GM19328 (cell line): ENCODE measurements around the gene FAHD2A.
"Not testable (repeated sequence)": the region's sequence is repeated elsewhere in the genome, so short reads cannot be mapped to it uniquely, and the experiment has no call there.

Experiments
- ATAC-seq: cut with Tn5 transposase; IDR thresholded peaks from one replicate; pipeline ENCODE4 v1.9.1; 2021; ENCODE audit warnings: mild to moderate bottlenecking, moderate library complexity; ENCODE audit not compliant: unreplicated experiment

FAHD2A gene

GRCh38 chr2:95433373-95433772 is 30.9 kb downstream of the FAHD2A start:
- not testable (repeated sequence) for ATAC-seq

- ATAC-seq: not testable (repeated sequence)
These were observed 31.5 kb downstream of the FAHD2A start for GRCh38 chr2:95433973-95434372.

GRCh38 chr2:95434507-95435076 is 32.1 kb downstream of the FAHD2A start:
- not testable (repeated sequence) for ATAC-seq

GRCh38 chr2:95435162-95435871 is 32.8 kb downstream of the FAHD2A start:
- ATAC-seq: not testable (repeated sequence)

- not testable (repeated sequence) for ATAC-seq
These were observed 33.3 kb downstream of the FAHD2A start for GRCh38 chr2:95435872-95436209.

GRCh38 chr2:95442474-95443099 is 40.1 kb downstream of the FAHD2A start:
- ATAC-seq: not testable (repeated sequence)

- ATAC-seq: not testable (repeated sequence)
These were observed 42.8 kb downstream of the FAHD2A start for GRCh38 chr2:95445317-95445716.

- not testable (repeated sequence) for ATAC-seq
These were observed 60.8 kb downstream of the FAHD2A start for GRCh38 chr2:95463292-95463691.
